ENCODE data around the gene GALNT6.
"Not testable (repeated sequence)": the region's sequence is repeated elsewhere in the genome, so short reads cannot be mapped to it uniquely, and the experiment has no call there.

The GALNT6 gene

GRCh38 chr12:51320695-51321320 is 70.4 kb downstream of the GALNT6 start:
- DNase-seq, result peak; percentile 74

DNA sequence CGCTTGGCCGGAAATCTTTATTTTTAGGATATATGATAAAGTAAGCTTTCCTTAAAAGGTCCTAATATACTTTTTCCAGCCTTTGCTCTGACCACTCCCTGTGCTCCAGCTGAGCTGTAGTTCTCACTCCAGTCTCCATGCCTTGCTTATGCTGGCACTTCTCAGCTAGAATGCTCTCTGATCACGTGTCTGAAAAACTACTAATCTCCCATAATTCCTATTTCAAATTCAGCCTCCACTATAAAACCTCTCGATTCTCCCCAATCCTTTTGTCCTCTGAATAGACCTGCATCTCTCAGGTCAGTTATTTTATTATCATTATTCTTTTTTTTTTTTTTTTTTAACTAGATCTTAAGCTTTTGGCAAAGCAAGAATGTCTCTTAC is 70.9 kb downstream of the GALNT6 start:
- DNase-seq, result no peak

- peak; percentile 83 for DNase-seq
These were observed 72.2 kb downstream of the GALNT6 start for GRCh38 chr12:51318846-51319599.

DNA sequence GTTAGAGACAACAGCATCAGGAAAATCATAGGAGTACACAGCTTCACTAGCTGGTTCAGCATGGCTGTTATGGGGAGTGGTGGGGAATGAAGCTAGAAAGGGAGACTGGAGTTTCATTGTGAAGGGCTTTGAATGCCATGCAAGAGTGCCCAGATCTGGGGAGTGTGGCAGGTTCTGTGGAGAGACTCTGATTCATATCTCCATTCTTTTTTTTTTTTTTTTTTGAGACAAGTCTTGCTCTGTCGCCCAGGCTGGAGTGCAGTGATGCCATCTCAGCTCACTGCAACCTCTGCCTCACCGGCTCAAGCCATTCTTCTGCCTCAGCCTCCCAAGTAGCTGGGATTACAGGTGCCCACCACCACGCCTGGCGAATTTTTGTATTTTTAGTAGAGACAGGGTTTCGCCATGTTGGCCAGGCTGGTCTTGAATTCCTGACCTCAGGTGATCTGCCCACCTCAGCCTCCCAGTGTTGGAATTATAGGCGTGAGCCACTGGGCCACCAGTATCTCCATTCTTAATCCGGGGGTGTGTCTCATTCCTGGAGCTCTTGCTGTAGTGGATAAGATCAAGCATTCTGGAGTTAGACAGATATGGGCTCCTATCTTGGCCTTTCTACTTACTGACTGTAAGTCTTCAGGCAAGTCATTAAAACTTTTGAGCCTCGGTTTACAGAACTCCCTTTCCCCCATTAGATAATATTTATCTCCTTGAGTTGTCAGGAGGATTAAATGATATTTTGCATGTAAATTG is 73.0 kb downstream of the GALNT6 start:
- DNase-seq, result not testable (repeated sequence)

- DNase-seq, result no peak
These were observed 79.8 kb downstream of the GALNT6 start for GRCh38 chr12:51311389-51311788.

- DNase-seq, result no peak
These were observed 83.3 kb downstream of the GALNT6 start for GRCh38 chr12:51307655-51308593.

DNA sequence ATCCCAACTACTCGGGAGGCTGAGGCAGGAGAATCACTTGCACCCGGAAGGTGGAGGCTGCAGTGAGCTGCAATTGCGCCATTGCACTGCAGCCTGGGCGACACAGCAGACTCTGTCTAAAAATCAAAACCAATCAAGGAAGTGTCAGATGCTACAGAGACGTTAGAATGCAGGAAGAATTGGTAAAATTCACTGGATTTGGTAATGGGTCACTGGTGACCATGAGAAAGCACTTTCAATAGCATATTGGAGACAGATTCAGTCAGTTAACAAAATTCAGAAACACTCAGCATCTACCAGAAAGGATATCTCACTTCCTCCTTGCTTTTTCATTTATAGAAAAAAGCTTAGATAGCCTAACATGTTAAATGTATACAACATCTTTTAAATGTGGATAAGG is 84.7 kb downstream of the GALNT6 start:
- DNase-seq, result no peak
